A204.1 (cell line): ENCODE data around the gene PLBD2.

Experiments used
- FAIRE-seq: peaks from 2 replicates; lab custom pipeline; 2012; peaks lifted over from hg19 to GRCh38; lab: Jason Lieb, UNC

PLBD2 gene

DNA sequence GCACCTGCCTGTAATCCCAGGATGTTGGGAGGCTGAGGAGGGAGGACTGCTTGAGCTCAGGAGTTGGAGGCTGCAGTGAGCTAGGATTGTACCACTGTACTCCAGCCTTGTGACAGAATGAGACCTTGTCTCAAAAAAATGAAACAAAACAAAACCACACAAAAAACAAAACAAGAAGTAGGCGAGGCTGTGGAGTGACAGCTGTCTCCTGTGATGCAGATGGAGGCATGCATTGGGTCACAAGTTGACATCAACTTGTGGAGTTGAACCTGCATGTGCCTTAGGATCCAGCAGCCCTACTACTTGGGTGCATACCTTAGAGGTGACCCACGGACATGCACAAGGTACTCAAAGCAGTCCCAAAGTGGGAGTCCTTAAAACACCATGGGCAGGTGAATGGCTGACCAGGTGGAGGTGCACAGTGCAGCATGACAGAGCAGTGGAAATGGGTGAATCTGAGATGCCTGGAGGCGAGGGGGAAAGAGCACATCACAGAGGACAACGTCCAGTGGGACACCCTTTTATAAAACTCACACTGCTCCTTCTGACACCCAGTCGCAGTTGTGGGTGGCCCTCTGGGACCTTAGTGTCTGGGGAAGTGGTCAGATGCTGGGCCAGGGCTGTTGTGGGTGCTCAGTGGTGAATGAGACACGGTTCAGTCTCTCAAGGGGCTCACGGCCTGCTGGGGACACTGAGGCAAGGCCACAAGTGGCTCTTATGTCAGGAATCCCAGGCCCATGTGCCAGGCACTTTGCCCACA lies 12.7 kb downstream of the PLBD2 start:
- FAIRE-seq = no peak

DNA sequence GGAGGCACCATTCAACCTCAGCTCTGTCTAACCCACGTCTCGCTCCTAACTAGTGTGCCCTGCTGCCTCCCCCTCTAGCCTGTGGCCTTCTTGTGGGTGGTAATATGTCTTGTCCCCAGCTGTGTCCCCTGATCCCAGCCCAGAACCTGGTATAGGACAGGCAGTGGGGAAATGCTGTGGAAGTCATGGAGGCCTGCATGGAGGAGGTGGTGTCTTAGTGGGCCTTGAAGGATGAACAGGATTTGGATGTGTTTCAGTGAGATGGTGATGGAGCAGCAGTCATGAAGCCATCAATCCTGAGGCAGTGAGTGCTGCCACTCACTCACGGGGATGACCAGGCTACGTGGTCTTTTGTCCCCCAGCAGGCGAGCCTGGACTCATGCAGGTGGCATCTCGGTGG lies 13.4 kb downstream of the PLBD2 start:
- no peak for FAIRE-seq

DNA sequence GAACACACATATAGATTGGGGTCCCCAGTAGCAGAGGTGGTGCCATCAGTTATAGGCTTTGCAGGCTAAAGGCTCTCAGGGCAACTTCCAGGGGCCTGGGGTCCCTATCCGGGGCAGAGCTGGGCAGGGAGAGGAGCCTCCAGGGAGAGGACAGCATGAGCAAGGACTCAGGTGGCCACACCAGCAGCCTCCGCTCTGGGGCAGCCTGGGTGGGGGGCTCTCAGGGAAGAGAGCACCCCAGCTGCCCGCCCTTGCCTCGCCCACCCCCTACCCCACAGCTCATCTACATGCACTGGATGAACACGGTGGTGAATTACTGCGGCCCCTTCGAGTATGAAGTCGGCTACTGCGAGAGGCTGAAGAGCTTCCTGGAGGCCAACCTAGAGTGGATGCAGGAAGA lies 14.0 kb downstream of the PLBD2 start:
- no peak for FAIRE-seq

- no peak for FAIRE-seq
Measured at GRCh38 chr12:113373440-113373839, 15.1 kb downstream of the PLBD2 start.

GRCh38 chr12:113373969-113374368 lies 15.6 kb downstream of the PLBD2 start:
- no peak for FAIRE-seq

DNA sequence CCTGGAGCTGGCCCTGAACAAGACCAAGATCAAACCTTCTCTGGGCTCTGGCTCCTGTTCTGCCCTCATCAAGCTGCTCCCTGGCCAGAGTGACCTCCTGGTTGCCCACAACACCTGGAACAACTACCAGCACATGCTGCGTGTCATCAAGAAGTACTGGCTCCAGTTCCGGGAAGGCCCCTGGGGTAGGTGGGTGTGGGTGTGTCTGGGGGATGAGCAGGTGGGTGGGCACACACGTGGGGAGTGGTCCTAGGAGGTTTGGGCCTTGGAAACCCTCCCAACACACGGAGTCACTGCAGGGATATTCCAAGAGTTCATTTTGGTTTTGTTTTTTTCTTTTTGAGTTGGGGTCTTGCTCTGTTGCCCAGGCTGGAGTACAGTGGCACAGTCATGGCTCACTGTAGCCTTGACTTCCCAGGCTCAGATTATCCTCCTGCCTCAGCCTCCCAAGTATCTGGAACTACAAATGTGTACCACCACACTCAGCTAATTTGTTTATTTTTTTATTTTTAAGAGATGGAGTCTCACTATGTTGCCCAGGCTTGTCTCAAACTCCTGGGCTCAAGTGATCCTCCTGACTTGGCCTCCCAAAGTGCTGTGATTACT lies 16.5 kb downstream of the PLBD2 start:
- FAIRE-seq = no peak

DNA sequence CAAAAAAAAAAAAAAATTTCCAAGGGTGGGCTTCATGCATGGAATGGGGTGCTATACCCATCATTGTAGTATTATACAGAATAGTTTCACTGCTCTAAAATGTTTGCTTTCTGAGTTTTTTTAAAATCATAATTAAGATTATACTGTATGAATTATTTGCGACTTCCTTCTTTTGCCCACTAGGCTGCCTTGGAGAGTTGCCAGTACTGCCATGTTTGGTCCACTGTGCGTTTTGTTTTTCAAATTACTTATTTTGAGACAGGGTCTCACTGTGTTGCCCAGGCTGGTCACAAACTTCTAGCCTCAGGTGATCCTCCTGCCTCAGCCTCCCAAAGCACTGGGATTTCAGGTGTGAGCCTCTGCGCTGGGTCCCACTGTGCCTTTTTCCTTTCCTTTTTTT lies 19.9 kb downstream of the PLBD2 start:
- no peak for FAIRE-seq

DNA sequence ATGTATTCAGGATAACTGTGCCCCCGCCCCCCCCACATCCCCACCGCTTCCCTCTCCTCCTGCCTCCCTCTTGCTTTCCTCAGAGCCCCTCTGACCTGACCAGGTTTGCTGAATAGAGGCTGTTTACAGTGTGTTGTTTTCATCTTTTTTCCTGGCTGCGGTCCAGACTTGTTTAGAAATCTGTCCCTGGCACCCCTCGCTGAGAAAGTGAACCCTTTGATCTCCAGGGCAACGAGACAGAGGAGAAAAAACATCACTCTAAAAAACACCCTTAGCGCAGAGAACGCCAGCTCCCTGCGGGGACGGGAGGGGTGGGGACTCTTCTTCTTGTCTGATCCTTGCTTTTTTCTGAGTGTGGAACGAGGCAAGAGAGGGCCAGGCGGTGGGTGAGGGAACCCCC lies 22.8 kb downstream of the PLBD2 start:
- FAIRE-seq = no peak

DNA sequence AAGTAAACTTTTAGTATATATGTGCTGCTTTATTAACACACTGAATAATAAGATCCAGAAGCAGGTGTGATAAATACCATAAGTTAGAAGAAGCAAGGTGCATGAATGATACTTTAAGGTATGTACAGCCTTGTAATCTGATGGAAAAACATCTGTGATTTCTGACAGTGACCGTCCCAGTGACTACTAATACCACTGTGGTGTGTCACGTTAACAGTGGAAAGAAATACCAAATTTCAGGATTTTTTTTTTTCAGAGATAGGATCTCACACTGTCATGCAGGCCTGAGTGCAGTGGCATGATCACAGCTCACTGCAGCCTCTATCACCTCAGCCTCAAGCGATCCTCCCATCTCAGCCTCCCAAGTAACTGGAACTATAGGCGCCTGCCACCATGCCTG lies 23.8 kb downstream of the PLBD2 start:
- FAIRE-seq = no peak

DNA sequence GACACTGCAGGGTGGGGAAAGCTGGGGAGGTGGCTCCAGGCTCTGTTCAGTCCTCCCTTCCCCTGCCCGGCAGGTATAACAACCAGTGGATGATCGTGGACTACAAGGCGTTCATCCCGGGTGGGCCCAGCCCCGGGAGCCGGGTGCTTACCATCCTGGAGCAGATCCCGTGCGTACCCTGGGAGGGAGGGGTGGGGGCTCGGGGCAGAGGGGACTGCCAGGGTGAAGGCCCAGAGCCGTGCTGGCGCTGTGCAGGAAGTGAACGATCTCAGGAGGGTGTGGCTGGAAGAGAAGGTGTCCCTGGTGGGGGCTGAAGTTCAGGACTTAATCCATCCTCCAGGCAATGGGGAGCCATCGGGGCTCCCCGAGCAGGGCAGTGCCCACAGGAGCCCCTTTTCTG lies 26.4 kb downstream of the PLBD2 start:
- no peak for FAIRE-seq

DNA sequence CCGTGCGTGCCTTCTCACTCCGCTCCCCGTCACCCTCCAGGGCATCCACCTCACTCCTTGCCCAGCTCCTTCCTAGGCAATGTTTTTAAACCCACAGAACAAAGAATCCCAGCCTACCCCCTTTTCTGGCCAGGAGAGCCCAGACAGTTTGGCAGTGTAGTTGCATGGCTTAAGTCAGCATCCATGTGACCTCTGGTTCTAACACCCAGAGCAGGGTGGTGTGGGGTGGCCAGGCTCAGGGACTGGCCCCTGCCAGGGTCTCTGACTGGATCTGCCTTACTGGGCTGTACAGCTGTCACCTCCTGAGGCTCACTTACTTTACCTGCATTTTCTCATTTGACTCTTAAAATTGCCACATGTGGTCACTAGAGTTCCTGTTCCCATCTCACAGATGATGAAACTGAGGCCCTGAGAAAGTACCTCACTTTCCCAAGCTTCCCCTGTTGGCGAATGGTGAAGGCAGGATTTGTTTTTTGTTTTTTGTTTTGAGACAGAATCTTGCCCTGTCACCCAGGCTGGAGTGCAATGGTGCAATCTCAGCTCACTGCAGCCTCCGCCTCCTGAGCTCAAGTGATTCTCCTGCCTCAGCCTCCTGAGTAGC lies 27.0 kb downstream of the PLBD2 start:
- no peak for FAIRE-seq

DNA sequence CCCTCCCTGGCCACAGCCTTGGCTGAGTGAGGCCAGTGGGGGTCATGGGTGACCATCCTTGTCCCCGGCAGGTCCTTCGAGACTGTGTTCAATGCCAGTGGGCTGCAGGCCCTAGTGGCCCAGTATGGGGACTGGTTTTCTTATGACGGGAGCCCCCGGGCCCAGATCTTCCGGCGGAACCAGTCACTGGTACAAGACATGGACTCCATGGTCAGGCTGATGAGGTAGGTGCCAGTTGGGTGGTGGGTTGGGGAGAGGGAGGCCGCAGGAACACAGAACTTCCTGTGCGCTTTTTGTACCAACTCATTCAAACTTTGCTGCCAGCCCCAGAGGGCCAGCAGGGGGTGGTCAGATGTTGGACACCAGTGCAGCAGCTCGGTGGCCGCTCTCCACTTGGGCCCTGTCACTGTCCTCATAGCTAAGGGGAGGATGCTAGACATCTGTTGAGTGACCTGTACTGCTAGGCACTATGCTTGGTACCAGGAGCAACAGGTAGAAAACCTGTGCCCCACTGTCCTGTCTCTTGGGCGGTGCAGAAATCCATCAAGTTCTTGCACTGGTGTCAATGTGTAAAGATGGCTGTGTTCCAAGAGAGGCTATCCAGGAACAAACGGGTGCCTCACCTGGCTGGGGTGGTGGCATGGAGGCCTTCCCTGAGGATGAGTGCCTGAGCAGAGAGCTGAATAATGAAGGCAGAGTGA lies 28.6 kb downstream of the PLBD2 start:
- FAIRE-seq = no peak

GRCh38 chr12:113387631-113388030 lies 29.2 kb downstream of the PLBD2 start:
- no peak for FAIRE-seq

- no peak for FAIRE-seq
Measured at GRCh38 chr12:113388351-113388750, 30.0 kb downstream of the PLBD2 start.

DNA sequence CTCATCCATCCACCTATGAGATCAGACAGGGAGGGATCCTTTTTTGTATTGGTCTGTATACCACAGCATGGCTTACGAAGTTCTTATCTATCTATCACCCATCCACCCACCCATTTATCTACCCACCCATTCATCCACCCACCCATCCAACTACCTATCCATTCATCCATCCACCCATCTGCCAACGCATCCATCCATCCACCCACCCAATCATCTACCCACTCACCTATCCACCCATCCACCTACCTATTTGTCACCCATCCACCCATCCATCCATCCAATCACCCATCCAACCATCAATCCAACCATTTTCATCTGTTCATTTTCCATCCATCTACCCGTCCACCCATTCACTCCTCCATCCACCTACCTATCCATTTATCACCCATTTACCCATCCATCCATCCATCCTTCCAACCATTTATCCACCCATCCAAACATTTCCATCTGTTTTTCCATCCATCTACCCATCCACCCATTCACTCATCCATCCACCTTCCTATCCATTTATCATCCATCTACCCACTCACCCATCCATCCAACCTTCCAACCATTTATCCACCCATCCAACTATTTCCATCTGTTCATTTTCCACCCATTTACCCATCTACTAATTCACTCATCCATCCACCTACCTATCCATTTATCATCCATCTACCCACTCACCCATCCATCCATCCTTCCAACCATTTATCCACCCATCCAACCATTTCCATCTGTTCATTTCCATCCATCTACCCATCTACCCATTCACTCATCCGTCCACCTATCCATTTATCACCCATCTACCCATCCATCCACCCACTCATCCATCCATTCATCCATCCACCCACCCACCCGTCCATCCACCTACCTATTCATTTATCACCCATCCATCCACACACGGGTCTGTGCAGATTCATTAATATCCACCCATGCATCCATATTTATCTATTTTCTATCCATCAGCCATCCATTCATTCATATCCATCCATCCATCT lies 32.0 kb downstream of the PLBD2 start:
- FAIRE-seq = no peak

- no peak for FAIRE-seq
Measured at GRCh38 chr12:113391145-113391544, 32.8 kb downstream of the PLBD2 start.

DNA sequence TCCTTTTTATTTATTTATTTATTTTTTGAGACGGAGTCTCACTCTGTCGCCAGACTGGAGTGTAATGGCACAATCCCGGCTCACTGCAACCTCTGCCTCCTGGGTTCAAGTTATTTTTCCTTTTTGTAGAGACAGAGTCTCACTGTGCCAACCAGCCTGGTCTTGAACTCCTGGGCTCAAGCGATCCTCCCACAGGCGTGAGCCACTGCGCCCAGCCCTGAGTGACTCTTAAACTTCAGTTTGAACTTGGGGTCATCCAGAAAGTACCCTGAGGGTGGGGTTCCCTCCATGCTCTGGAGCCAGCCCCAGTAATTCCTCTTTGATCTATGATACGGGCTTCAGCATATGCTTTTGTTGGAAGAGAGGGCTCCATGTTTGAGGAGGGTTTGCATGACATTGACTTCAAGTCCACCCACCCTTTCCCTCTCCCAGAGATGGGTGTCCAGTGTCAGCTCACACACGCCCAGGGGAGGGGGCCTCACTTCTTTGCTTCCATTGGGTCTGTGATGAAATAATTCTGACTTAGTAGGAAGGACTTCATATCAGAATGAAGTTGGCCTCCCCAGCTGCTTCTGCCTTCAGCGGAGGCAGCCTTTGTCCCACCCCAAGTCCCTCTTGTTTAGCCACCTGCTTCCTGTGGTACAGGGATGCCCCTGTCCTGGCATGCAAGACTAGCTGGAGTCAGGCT lies 33.4 kb downstream of the PLBD2 start:
- no peak for FAIRE-seq

- no peak for FAIRE-seq
Measured at GRCh38 chr12:113392520-113392919, 34.1 kb downstream of the PLBD2 start.

DNA sequence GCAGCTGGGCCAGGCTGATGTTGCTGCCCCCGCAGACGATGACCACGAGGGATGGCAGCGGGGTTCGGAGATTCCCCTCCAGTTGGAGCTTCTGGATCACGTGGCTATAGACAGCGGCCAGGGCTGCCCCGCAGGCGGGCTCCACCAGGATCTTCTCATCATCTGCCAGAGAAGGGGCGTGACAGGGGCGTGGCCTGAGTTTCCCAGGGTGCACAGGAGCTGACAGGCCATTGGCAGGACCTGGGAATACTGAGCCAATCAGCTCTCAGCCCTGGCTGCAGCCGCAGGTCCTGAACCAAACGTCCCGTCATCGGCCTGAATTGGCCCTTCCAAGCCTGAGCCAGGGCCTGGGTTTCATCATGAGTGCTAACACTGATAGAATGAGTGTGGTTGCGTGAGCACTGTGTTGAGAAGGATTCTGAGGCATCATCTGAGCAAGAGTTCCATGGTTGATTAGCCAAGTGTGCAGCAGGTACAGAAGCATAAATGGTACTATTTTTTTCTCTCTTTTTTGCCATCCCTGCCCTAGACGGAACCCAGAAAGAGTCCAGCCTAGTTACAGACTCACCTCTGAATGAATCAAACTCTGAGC lies 34.7 kb downstream of the PLBD2 start:
- FAIRE-seq = no peak

GRCh38 chr12:113393749-113394148 lies 35.4 kb downstream of the PLBD2 start:
- FAIRE-seq = no peak

DNA sequence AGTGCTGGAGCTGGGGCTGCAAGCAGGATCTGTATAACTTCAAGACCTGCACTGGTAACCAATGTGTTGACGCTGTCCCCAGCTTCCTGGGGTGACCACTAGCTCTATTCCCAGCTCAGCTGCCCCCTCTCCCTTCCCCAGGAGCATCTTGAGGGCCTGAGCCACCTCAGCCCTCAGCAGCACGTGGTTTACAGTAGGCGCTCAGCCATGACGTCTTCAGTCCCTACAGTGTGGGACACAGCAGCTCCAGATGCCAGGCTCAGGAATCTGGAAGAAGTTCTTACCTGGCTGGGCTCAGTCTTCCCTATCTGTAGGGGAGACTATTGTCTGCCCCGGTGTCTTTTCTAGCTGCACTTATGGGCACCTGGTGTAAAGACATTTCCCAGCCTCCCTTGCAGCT lies 36.7 kb downstream of the PLBD2 start:
- no peak for FAIRE-seq
